ENCODE measurements around the gene TULP3. TPM values are rescaled to one million over a fixed set of nuclear protein-coding genes. Genes with fewer than 3 reads are reported as not detected.

Gene TULP3
- polyA plus RNA-seq, 1 donor (not counting 4 experiments of a cell fraction or from before 2014, with no cell fraction given): 16.0 TPM

- Histone ChIP-seq H2AFZ (ENCODE audit: control insufficient read depth, low read length) (peak overlapping the region; percentile 83), H3K4me1 (ENCODE audit: control insufficient read depth, extremely low read depth, insufficient read depth, low read length) (peaks cover 24% of the 10 kb centered on the region), H3K27ac (ENCODE audit: control insufficient read depth, insufficient read depth, low read length) (peak overlapping the region; percentile 52), H3K36me3 (ENCODE audit: control insufficient read depth in 2 of 2, extremely low read depth in 1 of 2, insufficient read depth in 2 of 2, low read length in 2 of 2) (peaks cover 0 to 1% of the 10 kb centered on the region in 2 experiments), H3K27me3 (ENCODE audit: control insufficient read depth, extremely low read depth, insufficient read depth, low read length) (no peaks in the 10 kb centered on the region), H3K9ac (ENCODE audit: control insufficient read depth, extremely low read depth, insufficient read depth, low read length) (peak overlapping the region; percentile 74), H3K79me2 (ENCODE audit: control insufficient read depth, insufficient read depth, low read length) (peaks cover 19% of the 10 kb centered on the region), H3K4me2 (ENCODE audit: control insufficient read depth, extremely low read depth, insufficient read depth, low read depth, low read length) (peak overlapping the region; percentile 98), H3K9me3 (ENCODE audit: control insufficient read depth, low read depth, low read length) (no peaks in the 10 kb centered on the region), H3K4me3 (ENCODE audit: control insufficient read depth in 2 of 3, extremely low read depth in 1 of 3, insufficient read depth in 2 of 3, low read depth in 1 of 3, low read length in 3 of 3) (peak overlapping the region; percentile 53 to 78 (median 76)), H3K9me1 (ENCODE audit: control insufficient read depth, extremely low read depth, insufficient read depth, low read length) (no peaks in the 10 kb centered on the region), H4K20me1 (ENCODE audit: control insufficient read depth, extremely low read depth, insufficient read depth, low read length) (no peaks in the 10 kb centered on the region)
- TF ChIP-seq, protein P1, sequence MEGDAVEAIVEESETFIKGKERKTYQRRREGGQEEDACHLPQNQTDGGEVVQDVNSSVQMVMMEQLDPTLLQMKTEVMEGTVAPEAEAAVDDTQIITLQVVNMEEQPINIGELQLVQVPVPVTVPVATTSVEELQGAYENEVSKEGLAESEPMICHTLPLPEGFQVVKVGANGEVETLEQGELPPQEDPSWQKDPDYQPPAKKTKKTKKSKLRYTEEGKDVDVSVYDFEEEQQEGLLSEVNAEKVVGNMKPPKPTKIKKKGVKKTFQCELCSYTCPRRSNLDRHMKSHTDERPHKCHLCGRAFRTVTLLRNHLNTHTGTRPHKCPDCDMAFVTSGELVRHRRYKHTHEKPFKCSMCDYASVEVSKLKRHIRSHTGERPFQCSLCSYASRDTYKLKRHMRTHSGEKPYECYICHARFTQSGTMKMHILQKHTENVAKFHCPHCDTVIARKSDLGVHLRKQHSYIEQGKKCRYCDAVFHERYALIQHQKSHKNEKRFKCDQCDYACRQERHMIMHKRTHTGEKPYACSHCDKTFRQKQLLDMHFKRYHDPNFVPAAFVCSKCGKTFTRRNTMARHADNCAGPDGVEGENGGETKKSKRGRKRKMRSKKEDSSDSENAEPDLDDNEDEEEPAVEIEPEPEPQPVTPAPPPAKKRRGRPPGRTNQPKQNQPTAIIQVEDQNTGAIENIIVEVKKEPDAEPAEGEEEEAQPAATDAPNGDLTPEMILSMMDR (optimal IDR thresholded peaks at IDR 0.05 in 1 of 3, IDR thresholded peaks at IDR 0.05 in 1 of 3, conservative IDR thresholded peaks at IDR 0.05 in 1 of 3; ENCODE audit: extremely low read depth in 1 of 3, insufficient read depth in 2 of 3, low read length in 3 of 3): no peak
- no peak for TF ChIP-seq EZH2 (IDR thresholded peaks at IDR 0.05; ENCODE audit: low read length)
- dilution Hi-C loops (cut with MboI; ENCODE audit: extremely low pct_ligation_motif_present, low sequenced_read_pairs): no loop called here
- no peak for DNase-seq (ENCODE audit: low read depth, low spot score)
- FAIRE-seq: no peak
Measured at GRCh38 chr12:2959505-2960389, 69.1 kb downstream of the TULP3 start.

- H3K9me3 ChIP-seq (ENCODE audit: control insufficient read depth, low read depth, low read length): no peaks in the 10 kb centered on the region
- H3K4me1 ChIP-seq (ENCODE audit: control insufficient read depth, extremely low read depth, insufficient read depth, low read length): peaks cover 24% of the 10 kb centered on the region
- no peaks in the 10 kb centered on the region for H3K9me1 ChIP-seq (ENCODE audit: control insufficient read depth, extremely low read depth, insufficient read depth, low read length)
- peak overlapping the region; percentile 98 for H3K4me2 ChIP-seq (ENCODE audit: control insufficient read depth, extremely low read depth, insufficient read depth, low read depth, low read length)
- peaks cover 0 to 4% of the 10 kb centered on the region in 2 experiments for H3K36me3 ChIP-seq (ENCODE audit: control insufficient read depth in 2 of 2, extremely low read depth in 1 of 2, insufficient read depth in 2 of 2, low read length in 2 of 2)
- peak overlapping the region; percentile 52 for H3K27ac ChIP-seq (ENCODE audit: control insufficient read depth, insufficient read depth, low read length)
- TF ChIP-seq, protein P1 (optimal IDR thresholded peaks at IDR 0.05 in 1 of 3, IDR thresholded peaks at IDR 0.05 in 1 of 3, conservative IDR thresholded peaks at IDR 0.05 in 1 of 3; ENCODE audit: extremely low read depth in 1 of 3, insufficient read depth in 2 of 3, low read length in 3 of 3): no peak
- no peak for TF ChIP-seq EZH2 (IDR thresholded peaks at IDR 0.05; ENCODE audit: low read length)
- H4K20me1 ChIP-seq (ENCODE audit: control insufficient read depth, extremely low read depth, insufficient read depth, low read length): no peaks in the 10 kb centered on the region
- DNase-seq (ENCODE audit: low read depth, low spot score) (no peak), FAIRE-seq (no peak)
- peak overlapping the region; percentile 74 for H3K9ac ChIP-seq (ENCODE audit: control insufficient read depth, extremely low read depth, insufficient read depth, low read length)
- H3K4me3 ChIP-seq (ENCODE audit: control insufficient read depth in 2 of 3, extremely low read depth in 1 of 3, insufficient read depth in 2 of 3, low read depth in 1 of 3, low read length in 3 of 3): peak overlapping the region; percentile 53 to 78 (median 76)
- peaks cover 21% of the 10 kb centered on the region for H3K79me2 ChIP-seq (ENCODE audit: control insufficient read depth, insufficient read depth, low read length)
- H3K27me3 ChIP-seq (ENCODE audit: control insufficient read depth, extremely low read depth, insufficient read depth, low read length): no peaks in the 10 kb centered on the region
- dilution Hi-C loops (cut with MboI; ENCODE audit: extremely low pct_ligation_motif_present, low sequenced_read_pairs): no loop called here
- peak overlapping the region; percentile 80 for H2AFZ ChIP-seq (ENCODE audit: control insufficient read depth, low read length)
Measured at GRCh38 chr12:2960390-2960956, 69.8 kb downstream of the TULP3 start.

All from keratinocyte (primary cell).